DND-41 (cell line): ENCODE results near the gene ZBTB34.

Experiments
- ATAC-seq: fragments of 200-7000 bp; cut with Tn5 transposase; 3 replicates; pipeline ENCODE4 v1.9.1; 2021; ENCODE audit warnings: low read depth; ENCODE audit not compliant: insufficient read depth
- DNase-seq: peaks from one replicate; pipeline ENCODE4 v3.0.0-alpha.2; 2020
- H2AFZ ChIP-seq: 2 replicates; pipeline ENCODE4 v1.6.0; 2012; ENCODE audit warnings: low read depth, low read length
- H3K27ac ChIP-seq: 2 replicates; pipeline ENCODE4 v1.5.1; 2012; ENCODE audit warnings: low read length, inconsistent platforms
- H3K27me3 ChIP-seq: fragments of 200-600 bp; sonication (generic); 2 replicates; pipeline ENCODE4 v1.6.0; 2012; ENCODE audit warnings: low read length, mild to moderate bottlenecking, inconsistent platforms; ENCODE audit not compliant: insufficient read depth, poor library complexity
- H3K36me3 ChIP-seq: 2 replicates; pipeline ENCODE4 v1.5.1; 2012; ENCODE audit warnings: low read length, inconsistent platforms; ENCODE audit not compliant: insufficient read depth
- H3K4me1 ChIP-seq: 2 replicates; pipeline ENCODE4 v1.5.1; 2012; ENCODE audit warnings: mild to moderate bottlenecking, low read length; ENCODE audit not compliant: insufficient read depth
- H3K4me2 ChIP-seq: 2 replicates; pipeline ENCODE4 v1.6.0; 2012; ENCODE audit warnings: mild to moderate bottlenecking, moderate library complexity, low read length, inconsistent platforms; ENCODE audit not compliant: insufficient read depth
- H3K4me3 ChIP-seq, 2 experiments: fragments of 200-600 bp in 1 of 2; shearing (Covaris generic) in 1 of 2; 2 replicates each; pipeline ENCODE4 v1.5.1; 2012 to 2016; ENCODE audit warnings: inconsistent platforms in 2 of 2, low read length in 2 of 2, mild to moderate bottlenecking in 2 of 2, low read depth in 1 of 2, moderate library complexity in 1 of 2
- H3K79me2 ChIP-seq: 2 replicates; pipeline ENCODE4 v1.6.0; 2012; ENCODE audit warnings: low read length, inconsistent platforms; ENCODE audit not compliant: insufficient read depth
- H3K9ac ChIP-seq: 2 replicates; pipeline ENCODE4 v1.6.0; 2012; ENCODE audit warnings: low read depth, mild to moderate bottlenecking, inconsistent platforms, low read length, moderate library complexity
- H3K9me3 ChIP-seq: 2 replicates; pipeline ENCODE4 v1.5.1; 2012; ENCODE audit warnings: low read length, moderate library complexity, mild to moderate bottlenecking, inconsistent platforms; ENCODE audit not compliant: insufficient read depth, severe bottlenecking
- H4K20me1 ChIP-seq: 2 replicates; pipeline ENCODE4 v1.6.0; 2012; ENCODE audit warnings: low read length; ENCODE audit not compliant: insufficient read depth
- EZH2 ChIP-seq: IDR thresholded peaks from 3 replicates; pipeline ENCODE4 v1.6.1; 2012; ENCODE audit warnings: borderline replicate concordance, low read depth, mild to moderate bottlenecking, moderate library complexity, low read length, inconsistent platforms; ENCODE audit not compliant: severe bottlenecking
- TF ChIP-seq, protein P1 (sequence below): IDR thresholded peaks from 2 replicates; pipeline ENCODE4 v1.5.1; 2012; ENCODE audit warnings: borderline replicate concordance, low read length, moderate library complexity, mild to moderate bottlenecking; ENCODE audit not compliant: poor library complexity, severe bottlenecking; ENCODE audit errors: extremely low read depth

ZBTB34 gene

DNA sequence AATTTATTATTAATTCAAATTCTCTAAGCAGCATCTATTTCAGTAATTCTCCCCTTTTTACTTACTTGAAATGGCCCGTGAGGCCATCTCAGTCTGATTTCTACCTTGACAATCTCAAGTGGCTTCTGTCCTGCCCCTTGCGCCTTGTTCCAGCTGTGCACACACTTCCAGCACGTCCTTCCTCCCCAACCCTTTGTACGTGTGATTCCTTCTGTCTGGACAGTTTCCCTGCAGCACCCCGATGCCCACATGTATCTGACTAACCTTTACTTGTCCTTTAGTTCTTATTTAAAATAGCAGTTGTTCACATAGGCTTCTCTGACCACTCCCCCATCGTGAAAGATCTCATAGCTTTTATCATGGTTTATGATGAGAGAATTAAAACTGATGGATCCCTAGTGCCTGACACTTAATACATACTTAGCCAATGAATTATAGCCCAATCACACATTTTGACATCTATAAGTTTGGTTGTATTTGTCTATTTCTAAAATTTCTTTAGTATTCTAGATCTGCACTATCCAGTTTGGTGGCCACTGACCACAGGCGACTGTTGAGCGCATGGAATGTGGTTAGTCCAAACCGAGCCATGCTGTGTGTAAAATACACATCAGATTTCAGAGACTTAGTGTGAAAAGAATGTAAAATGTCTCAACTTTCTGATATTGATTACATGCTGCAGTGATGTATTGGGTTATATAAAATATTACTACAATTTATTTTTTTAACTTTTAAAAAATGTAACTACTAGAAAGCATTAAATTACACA is 14.3 kb downstream of the ZBTB34 start:
- Histone ChIP-seq H3K27me3 (no peaks in the 10 kb centered on the region), H3K27ac (no peak overlapping the region), H3K9me3 (no peaks in the 10 kb centered on the region), H4K20me1 (peaks cover 8% of the 10 kb centered on the region; the same call in 1 of the 2 replicates), H3K4me1 (no peaks in the 10 kb centered on the region), H3K4me2 (no peak overlapping the region), H3K36me3 (peaks cover 8% of the 10 kb centered on the region), H3K4me3 (no peak overlapping the region), H2AFZ (no peak overlapping the region), H3K9ac (no peak overlapping the region), H3K79me2 (no peaks in the 10 kb centered on the region; the same call in none of the 2 replicates)
- DNase-seq (no peak), ATAC-seq (no peak)
- TF ChIP-seq, protein P1, sequence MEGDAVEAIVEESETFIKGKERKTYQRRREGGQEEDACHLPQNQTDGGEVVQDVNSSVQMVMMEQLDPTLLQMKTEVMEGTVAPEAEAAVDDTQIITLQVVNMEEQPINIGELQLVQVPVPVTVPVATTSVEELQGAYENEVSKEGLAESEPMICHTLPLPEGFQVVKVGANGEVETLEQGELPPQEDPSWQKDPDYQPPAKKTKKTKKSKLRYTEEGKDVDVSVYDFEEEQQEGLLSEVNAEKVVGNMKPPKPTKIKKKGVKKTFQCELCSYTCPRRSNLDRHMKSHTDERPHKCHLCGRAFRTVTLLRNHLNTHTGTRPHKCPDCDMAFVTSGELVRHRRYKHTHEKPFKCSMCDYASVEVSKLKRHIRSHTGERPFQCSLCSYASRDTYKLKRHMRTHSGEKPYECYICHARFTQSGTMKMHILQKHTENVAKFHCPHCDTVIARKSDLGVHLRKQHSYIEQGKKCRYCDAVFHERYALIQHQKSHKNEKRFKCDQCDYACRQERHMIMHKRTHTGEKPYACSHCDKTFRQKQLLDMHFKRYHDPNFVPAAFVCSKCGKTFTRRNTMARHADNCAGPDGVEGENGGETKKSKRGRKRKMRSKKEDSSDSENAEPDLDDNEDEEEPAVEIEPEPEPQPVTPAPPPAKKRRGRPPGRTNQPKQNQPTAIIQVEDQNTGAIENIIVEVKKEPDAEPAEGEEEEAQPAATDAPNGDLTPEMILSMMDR = no peak
- TF ChIP-seq EZH2 = no peak

DNA sequence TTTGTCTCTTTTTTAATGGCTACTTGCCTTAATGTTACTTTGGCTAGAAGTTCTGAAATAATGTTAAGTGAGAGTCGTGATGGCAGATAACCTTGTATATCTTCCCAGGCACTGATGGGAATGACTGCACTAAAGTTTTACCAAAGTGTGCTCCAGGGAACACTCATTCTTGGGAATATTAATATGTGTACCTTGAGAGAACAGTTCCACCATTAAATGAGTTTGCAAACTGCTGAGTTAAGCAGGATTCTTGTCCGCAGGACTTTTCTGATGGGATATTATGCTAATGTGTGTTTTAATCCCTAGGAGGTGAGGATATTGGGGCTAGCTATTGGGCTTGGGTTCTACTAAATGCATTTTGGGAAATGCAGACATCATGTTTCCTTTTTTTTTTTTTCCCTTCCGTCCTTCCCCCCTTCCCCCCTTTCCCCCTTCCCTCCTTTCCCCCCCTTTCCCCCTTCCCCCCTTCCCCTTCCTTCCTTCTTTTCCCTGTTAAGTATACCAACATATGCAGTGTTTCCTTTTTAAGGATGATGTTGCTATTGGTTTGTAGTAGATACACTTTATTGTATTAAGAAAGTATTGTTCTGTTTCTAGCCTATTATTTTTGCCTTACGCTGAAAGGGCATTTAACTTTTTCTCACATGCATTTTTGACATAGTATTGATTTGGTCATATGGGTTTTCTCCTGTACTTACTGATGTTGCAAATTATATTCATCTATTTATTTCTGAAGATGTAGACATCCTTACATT is 15.5 kb downstream of the ZBTB34 start:
- Histone ChIP-seq H3K4me1 (no peaks in the 10 kb centered on the region), H2AFZ (no peak overlapping the region), H3K27ac (no peak overlapping the region), H3K4me3 (no peak overlapping the region), H3K27me3 (no peaks in the 10 kb centered on the region), H3K9me3 (no peaks in the 10 kb centered on the region), H4K20me1 (peaks cover 18% of the 10 kb centered on the region), H3K4me2 (no peak overlapping the region), H3K9ac (no peak overlapping the region), H3K36me3 (peaks cover 20% of the 10 kb centered on the region), H3K79me2 (no peaks in the 10 kb centered on the region; the same call in none of the 2 replicates)
- TF ChIP-seq, protein P1 = no peak
- no peak for TF ChIP-seq EZH2
- no peak for DNase-seq
- no peak for ATAC-seq

DNA sequence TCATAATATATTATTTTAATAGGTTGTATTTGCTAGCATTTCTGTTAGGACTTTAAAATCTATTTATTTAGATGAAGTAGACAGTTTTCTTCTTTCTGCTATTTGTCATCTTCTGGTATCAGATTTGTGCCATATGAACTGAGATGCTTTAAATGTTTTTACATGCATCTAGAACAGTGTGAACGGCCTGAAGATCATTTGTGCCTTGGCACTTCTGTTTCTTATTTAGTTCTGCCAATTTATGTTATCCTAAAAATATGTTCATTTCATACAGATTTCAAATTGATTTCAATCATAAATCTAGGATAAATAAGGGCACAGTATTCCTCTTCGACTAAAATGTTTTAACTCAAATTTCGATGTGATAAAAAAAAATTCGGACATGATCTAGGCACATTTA is 16.1 kb downstream of the ZBTB34 start:
- Histone ChIP-seq H3K27ac (no peak overlapping the region), H3K27me3 (no peaks in the 10 kb centered on the region), H3K79me2 (no peaks in the 10 kb centered on the region; the same call in none of the 2 replicates), H3K4me2 (no peak overlapping the region), H4K20me1 (peaks cover 18% of the 10 kb centered on the region), H3K4me1 (no peaks in the 10 kb centered on the region), H3K9me3 (no peaks in the 10 kb centered on the region), H3K36me3 (peaks cover 22% of the 10 kb centered on the region), H3K9ac (no peak overlapping the region), H3K4me3 (no peak overlapping the region), H2AFZ (no peak overlapping the region)
- DNase-seq (no peak), ATAC-seq (no peak)
- TF ChIP-seq EZH2 = no peak
- TF ChIP-seq, protein P1 = no peak
